GM12872 (cell line): ENCODE data around the gene MSRB3.

ENCODE experiments used
- TF ChIP-seq, protein P1 (sequence below): IDR thresholded peaks from 3 replicates; pipeline ENCODE4 v1.5.1; 2011; ENCODE audit warnings: low read depth, mild to moderate bottlenecking, low read length, moderate library complexity; ENCODE audit not compliant: insufficient read depth

Gene MSRB3

DNA sequence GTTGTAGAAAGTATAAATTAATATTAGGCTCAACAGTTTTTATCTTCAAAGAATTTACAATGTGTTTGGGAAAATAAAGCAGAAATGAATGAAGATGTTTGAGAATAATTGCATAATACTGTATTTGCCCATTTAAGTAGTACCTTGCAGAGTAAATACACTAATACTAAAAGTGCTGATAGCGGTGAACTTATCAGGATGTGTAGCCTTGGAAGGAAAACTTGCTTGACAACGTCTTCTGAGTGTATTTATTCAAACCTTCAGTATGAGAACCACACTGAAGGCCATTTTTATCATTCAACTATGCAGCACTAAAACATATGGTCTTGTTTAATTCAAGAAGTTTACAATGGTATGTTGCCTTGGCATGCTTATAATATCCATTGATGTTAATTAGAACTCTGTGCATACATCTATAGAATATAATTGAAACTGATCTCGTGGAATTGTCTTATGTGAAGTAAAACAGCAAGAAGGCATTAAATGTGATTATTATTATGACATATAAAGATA, 41.3 kb downstream of the MSRB3 start:
- TF ChIP-seq, protein P1, sequence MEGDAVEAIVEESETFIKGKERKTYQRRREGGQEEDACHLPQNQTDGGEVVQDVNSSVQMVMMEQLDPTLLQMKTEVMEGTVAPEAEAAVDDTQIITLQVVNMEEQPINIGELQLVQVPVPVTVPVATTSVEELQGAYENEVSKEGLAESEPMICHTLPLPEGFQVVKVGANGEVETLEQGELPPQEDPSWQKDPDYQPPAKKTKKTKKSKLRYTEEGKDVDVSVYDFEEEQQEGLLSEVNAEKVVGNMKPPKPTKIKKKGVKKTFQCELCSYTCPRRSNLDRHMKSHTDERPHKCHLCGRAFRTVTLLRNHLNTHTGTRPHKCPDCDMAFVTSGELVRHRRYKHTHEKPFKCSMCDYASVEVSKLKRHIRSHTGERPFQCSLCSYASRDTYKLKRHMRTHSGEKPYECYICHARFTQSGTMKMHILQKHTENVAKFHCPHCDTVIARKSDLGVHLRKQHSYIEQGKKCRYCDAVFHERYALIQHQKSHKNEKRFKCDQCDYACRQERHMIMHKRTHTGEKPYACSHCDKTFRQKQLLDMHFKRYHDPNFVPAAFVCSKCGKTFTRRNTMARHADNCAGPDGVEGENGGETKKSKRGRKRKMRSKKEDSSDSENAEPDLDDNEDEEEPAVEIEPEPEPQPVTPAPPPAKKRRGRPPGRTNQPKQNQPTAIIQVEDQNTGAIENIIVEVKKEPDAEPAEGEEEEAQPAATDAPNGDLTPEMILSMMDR = no peak

DNA sequence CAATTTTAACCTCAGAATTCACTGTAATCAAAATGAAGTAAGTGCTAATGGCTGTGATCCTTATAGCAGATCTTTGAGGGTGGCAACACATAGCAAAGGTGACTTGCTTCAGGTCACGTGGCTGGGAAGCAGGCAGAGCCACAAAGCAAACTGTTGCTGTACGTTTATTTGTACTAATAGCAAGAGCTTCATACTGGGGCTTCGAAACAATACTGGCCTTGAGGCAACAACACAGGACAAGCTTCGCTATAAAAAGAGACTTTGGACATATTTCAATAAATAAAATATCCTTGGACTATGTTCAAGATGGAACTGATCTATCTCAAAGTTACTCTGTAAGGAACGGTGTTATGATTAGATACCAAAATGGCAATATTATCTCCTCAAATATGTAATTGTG, 44.6 kb downstream of the MSRB3 start:
- TF ChIP-seq, protein P1 = no peak

DNA sequence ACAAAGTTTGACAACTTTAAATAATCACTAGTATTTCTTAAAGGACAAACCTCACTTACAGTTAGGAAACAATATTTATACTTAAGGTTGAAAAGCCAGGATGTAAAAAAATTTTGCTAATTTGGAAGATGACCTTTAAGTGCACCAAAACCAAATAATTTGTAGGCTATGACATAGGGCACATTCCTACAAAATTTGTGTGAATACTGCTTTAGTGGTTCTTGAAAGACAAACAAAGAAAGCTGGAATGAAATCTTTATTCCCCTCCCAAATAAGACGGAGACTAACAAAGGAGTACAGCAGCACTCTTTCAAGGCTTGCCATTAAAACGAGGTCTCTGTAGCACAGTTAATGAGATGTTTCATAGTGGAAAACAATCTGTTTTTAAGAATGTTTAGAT, 45.6 kb downstream of the MSRB3 start:
- TF ChIP-seq, protein P1 = no peak

DNA sequence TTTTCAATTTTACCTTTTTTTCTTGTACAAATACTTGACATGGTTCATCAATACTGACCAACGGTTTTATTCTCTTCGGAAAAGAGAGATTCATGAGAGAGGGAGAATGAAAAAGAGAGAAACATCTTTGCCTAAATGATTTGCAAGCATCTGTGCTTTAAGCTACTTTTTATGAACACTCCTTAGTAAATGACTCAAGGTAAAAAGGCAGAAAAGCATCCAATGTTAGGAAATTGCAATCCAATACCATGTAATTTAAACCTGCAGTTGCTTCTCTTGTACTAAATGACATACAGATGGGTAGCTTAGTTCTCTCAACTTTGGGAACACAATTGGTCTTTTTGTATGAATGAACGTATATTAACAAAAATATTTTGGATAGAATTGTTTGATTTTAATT, 46.1 kb downstream of the MSRB3 start:
- TF ChIP-seq, protein P1 = no peak

DNA sequence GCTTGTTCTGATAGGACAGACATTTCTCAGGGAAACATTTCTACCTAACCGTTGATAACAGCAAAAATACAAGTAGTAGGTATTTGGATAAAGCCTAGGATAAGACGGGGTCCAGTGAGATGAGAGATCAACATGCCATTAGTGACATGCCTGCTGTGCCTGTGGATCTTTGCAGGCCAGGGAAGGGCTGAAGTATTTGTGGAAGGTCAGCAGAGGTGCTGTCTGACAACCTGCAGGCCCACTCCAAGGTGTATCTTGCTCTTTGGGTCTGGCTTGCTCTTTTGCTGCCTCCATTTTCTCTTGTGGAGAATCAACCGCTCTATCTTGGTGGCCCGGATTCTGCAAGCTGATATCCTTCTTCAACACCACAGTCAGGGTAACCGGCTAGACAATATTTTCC, 46.7 kb downstream of the MSRB3 start:
- TF ChIP-seq, protein P1 = no peak

DNA sequence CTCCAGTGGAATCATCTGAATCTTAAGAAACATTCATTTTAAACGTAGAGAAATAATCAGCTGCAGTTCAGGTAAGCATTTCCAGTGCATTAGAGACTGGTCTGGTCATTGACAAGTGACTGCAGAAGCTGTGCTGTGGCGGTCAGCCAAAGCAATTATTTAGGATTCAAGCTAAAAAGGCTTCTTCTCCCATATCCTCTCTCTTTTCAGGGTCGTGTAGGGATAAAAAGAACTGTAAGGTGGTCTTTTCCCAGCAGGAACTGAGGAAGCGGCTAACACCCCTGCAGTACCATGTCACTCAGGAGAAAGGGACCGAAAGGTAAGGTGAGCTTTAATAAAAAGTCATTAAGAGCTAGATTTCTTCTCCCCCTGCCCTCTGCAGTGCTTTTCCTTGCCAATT, 48.1 kb downstream of the MSRB3 start:
- TF ChIP-seq, protein P1 = no peak

DNA sequence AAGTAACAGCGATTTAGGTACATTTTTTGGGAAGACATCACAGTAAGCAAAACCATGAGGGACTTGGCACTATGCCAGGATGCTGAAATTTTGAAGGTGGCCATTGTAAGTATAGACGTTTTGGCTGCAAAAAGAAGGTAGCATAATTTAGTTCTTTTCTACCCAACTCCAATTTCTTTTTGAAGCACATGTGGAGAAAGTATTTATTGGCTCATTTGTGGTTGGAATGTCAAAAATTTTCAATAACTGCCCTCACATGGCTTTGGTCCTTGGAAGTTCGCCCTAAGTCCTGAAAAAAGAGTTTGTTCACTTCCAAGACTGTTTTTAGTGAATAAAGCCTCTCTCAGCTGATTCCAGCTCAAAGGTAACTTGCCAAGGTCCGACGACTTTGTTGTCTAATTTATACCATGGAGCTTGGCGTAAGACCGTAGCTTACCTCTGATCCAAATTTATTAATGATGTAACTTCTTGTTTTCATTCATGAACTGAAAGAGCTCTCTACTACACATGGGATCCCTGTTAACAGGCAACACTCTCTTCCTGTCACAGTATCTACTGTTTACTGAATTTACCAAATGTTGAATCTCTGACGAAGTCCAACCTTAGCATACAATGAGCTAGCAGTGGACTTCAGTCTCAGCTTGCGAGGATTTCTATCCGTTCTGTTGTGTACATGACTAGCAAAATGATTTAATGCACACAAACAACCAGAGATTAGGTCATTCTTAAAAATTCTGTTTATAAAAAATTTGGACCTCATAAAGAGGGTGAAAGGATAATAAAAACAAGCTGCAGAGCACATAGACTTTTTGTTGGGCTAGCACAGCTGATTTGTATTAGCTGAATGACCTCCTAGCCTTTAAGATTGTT, 49.0 kb downstream of the MSRB3 start:
- TF ChIP-seq, protein P1 = no peak
